Measurements from ENCODE around the gene PCA3. TPM values are rescaled to one million over a fixed set of nuclear protein-coding genes. Genes with fewer than 3 reads are reported as not detected.

Gene PCA3
- total RNA-seq, 1 experiment from 2014 or later, result not detected

DNA sequence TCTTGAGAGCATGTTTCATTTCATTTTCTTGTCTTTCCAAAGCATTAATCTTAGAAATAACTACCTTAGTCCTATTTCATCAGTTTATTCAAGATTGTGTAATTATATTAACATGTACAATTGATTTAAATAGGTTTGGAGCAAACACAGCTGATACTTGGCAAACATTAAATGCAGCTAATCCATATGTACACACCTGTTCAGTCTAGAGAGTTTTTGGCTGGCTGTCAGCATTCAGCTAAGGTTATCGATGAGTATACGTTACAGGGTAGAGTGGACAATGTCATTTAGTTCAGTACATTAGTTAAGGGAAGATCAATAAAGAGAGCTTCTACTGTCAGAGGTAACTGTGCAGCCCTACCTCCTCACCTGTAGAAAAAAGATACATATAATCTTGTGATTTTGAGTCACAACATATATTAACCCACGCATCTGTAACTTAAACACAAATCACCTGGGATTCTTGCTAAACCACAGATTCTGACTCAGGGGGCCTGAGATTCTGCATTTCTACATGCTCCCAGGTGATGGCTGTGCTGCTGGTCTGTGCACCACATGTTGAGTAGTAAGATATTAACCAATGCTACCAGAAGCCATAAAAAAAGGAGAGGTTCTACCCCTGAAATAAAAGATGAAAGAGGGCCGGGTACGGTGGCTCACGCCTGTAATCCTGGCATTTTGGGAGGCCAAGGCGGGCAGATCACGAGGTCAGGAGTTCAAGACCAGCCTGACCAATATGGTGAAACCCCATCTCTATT, 34.1 kb upstream of the PCA3 start (continued):
- TF ChIP-seq, protein P1, sequence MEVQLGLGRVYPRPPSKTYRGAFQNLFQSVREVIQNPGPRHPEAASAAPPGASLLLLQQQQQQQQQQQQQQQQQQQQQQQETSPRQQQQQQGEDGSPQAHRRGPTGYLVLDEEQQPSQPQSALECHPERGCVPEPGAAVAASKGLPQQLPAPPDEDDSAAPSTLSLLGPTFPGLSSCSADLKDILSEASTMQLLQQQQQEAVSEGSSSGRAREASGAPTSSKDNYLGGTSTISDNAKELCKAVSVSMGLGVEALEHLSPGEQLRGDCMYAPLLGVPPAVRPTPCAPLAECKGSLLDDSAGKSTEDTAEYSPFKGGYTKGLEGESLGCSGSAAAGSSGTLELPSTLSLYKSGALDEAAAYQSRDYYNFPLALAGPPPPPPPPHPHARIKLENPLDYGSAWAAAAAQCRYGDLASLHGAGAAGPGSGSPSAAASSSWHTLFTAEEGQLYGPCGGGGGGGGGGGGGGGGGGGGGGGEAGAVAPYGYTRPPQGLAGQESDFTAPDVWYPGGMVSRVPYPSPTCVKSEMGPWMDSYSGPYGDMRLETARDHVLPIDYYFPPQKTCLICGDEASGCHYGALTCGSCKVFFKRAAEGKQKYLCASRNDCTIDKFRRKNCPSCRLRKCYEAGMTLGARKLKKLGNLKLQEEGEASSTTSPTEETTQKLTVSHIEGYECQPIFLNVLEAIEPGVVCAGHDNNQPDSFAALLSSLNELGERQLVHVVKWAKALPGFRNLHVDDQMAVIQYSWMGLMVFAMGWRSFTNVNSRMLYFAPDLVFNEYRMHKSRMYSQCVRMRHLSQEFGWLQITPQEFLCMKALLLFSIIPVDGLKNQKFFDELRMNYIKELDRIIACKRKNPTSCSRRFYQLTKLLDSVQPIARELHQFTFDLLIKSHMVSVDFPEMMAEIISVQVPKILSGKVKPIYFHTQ (CRISPR knock-in tag; IDR thresholded peaks at IDR 0.05), result no peak
- TF ChIP-seq NFATC4 (CRISPR knock-in tag; IDR thresholded peaks at IDR 0.05) (no peak), STAT6 (CRISPR knock-in tag; conservative IDR thresholded peaks at IDR 0.05; ENCODE audit: low read depth) (no peak), MAX (CRISPR knock-in tag; IDR thresholded peaks at IDR 0.05) (no peak), ATF1 (CRISPR knock-in tag; IDR thresholded peaks at IDR 0.05) (no peak), RORB (CRISPR knock-in tag; IDR thresholded peaks at IDR 0.05) (no peak)

- ATAC-seq (no peak), DNase-seq (ENCODE audit: low spot score) (no peak)
- Mint-ChIP-seq H3K27ac (no peak overlapping the region), H3K27me3 (ENCODE audit: low read depth) (no peaks in the 10 kb centered on the region), H3K4me3 (no peak overlapping the region), H3K9me3 (no peaks in the 10 kb centered on the region), H3K4me1 (no peaks in the 10 kb centered on the region), H3K36me3 (no peaks in the 10 kb centered on the region)
- TF ChIP-seq ZNF317 (CRISPR knock-in tag; IDR thresholded peaks at IDR 0.05; ENCODE audit: borderline replicate concordance, low read depth) (no peak), MYBL2 (CRISPR knock-in tag; IDR thresholded peaks at IDR 0.05) (no peak), RELA (CRISPR knock-in tag; IDR thresholded peaks at IDR 0.05; ENCODE audit: borderline replicate concordance) (no peak), CREB1 (CRISPR knock-in tag; IDR thresholded peaks at IDR 0.05) (no peak), ZNF423 (CRISPR knock-in tag; IDR thresholded peaks at IDR 0.05) (no peak), RORB (CRISPR knock-in tag; IDR thresholded peaks at IDR 0.05) (no peak), TEAD4 (CRISPR knock-in tag; IDR thresholded peaks at IDR 0.05) (no peak), SMAD4 (CRISPR knock-in tag; IDR thresholded peaks at IDR 0.05) (no peak)
- TF ChIP-seq, protein P2, sequence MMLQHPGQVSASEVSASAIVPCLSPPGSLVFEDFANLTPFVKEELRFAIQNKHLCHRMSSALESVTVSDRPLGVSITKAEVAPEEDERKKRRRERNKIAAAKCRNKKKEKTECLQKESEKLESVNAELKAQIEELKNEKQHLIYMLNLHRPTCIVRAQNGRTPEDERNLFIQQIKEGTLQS (CRISPR knock-in tag; conservative IDR thresholded peaks at IDR 0.05), result no peak
- POLR2A ChIA-PET, result no interaction called here
- CTCF ChIA-PET, result interaction anchor here (1.2 kb wide), 1 partner anchor 25 kb away, joined by 4 read pairs; no protein-coding TSS in a partner anchor
These were observed 33.4 kb upstream of the PCA3 start for GRCh38 chr9:76730801-76731200.

DNA sequence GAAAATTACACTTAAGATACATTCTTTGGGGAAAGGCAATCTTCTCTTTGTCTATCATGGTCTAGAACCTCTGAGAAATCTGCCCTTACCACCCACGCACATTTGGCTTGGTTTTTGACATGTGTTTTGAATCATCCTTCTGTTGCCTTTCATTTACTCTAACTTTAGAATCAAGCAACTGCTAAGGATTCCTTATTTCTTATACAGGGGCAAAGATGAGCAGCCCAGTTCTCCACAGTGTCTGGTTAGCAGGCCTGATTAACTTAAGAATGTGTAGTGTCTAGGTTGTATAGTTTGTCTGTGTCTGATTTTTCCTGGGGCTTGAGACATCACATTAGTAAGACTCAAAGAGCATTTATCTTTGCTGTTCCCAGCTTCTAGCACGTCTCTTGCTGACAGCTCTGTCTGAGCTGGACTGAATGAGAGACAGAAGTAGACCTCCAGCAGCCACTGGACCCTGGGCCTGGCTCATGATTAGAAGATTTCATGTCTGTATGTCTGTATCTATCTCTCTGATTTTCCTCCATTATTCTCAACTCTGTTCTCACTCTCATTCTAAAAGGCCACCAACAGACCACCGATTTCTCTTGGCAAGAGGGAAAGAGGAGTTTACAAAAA, 31.8 kb upstream of the PCA3 start:
- H3K27ac Mint-ChIP-seq, result no peak overlapping the region
- ChIA-PET CTCF (no interaction called here), POLR2A (no interaction called here)
- no peak overlapping the region for H3K4me3 Mint-ChIP-seq
- H3K27me3 Mint-ChIP-seq (ENCODE audit: low read depth), result no peaks in the 10 kb centered on the region
- DNase-seq (ENCODE audit: low spot score) (no peak), ATAC-seq (no peak)
- no peaks in the 10 kb centered on the region for H3K36me3 Mint-ChIP-seq
- H3K9me3 Mint-ChIP-seq, result no peaks in the 10 kb centered on the region
- TF ChIP-seq, protein P3, sequence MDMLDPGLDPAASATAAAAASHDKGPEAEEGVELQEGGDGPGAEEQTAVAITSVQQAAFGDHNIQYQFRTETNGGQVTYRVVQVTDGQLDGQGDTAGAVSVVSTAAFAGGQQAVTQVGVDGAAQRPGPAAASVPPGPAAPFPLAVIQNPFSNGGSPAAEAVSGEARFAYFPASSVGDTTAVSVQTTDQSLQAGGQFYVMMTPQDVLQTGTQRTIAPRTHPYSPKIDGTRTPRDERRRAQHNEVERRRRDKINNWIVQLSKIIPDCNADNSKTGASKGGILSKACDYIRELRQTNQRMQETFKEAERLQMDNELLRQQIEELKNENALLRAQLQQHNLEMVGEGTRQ (CRISPR knock-in tag; IDR thresholded peaks at IDR 0.05), result no peak
- no peak for TF ChIP-seq ZNF396 (CRISPR knock-in tag; IDR thresholded peaks at IDR 0.05; ENCODE audit: borderline replicate concordance)
- no peak for TF ChIP-seq GTF2I (CRISPR knock-in tag; conservative IDR thresholded peaks at IDR 0.05)
- no peak for TF ChIP-seq TEAD1 (CRISPR knock-in tag; IDR thresholded peaks at IDR 0.05)
- TF ChIP-seq MYBL2 (CRISPR knock-in tag; IDR thresholded peaks at IDR 0.05), result no peak
- TF ChIP-seq NFE2L1 (CRISPR knock-in tag; IDR thresholded peaks at IDR 0.05), result no peak
- no peak for TF ChIP-seq GABPB1 (CRISPR knock-in tag; IDR thresholded peaks at IDR 0.05)
- no peak for TF ChIP-seq ZNF121 (CRISPR knock-in tag; IDR thresholded peaks at IDR 0.05)
- TF ChIP-seq, protein P4, sequence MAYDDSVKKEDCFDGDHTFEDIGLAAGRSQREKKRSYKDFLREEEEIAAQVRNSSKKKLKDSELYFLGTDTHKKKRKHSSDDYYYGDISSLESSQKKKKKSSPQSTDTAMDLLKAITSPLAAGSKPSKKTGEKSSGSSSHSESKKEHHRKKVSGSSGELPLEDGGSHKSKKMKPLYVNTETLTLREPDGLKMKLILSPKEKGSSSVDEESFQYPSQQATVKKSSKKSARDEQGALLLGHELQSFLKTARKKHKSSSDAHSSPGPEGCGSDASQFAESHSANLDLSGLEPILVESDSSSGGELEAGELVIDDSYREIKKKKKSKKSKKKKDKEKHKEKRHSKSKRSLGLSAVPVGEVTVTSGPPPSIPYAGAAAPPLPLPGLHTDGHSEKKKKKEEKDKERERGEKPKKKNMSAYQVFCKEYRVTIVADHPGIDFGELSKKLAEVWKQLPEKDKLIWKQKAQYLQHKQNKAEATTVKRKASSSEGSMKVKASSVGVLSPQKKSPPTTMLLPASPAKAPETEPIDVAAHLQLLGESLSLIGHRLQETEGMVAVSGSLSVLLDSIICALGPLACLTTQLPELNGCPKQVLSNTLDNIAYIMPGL (CRISPR knock-in tag; IDR thresholded peaks at IDR 0.05), result no peak
- no peak for TF ChIP-seq NR3C1 (CRISPR knock-in tag; conservative IDR thresholded peaks at IDR 0.05; ENCODE audit: low read depth)
- H3K4me1 Mint-ChIP-seq, result no peaks in the 10 kb centered on the region

Data from WTC11 (cell line).